Stimulated activated effector memory CD8-positive, alpha-beta T cell treated with anti-CD3 and anti-CD28 coated beads, Interleukin-12 subunit alpha, Interleukin-12 subunit beta, amount 100 ng/mL, for 72 hours (primary cell): ENCODE data around the gene CRACR2A.
A peak's percentile ranks its signal among the peaks of the same experiment; 100 is the strongest.

Source experiments
- ATAC-seq: fragments of 150-1000 bp; cut with Tn5 transposase; 2 replicates; pipeline ENCODE4 v1.10.0; 2021
- DNase-seq, 2 donors: peaks; one replicate each; pipeline ENCODE4 v3.0.0; 2021 to 2022; ENCODE audit warnings: low spot score in 2 of 2
- H3K27ac Mint-ChIP-seq: one replicate; pipeline ENCODE4 v1.8.0; 2022; ENCODE audit warnings: mild to moderate bottlenecking, mixed read lengths
- H3K36me3 Mint-ChIP-seq: one replicate; pipeline ENCODE4 v1.8.0; 2022; ENCODE audit warnings: mild to moderate bottlenecking, mixed read lengths
- H3K4me1 Mint-ChIP-seq: one replicate; pipeline ENCODE4 v1.8.0; 2022; ENCODE audit warnings: mixed read lengths
- H3K4me3 Mint-ChIP-seq: one replicate; pipeline ENCODE4 v1.8.0; 2022; ENCODE audit warnings: mild to moderate bottlenecking, mixed read lengths
- H3K9me3 Mint-ChIP-seq: one replicate; pipeline ENCODE4 v1.8.0; 2022; ENCODE audit warnings: mixed read lengths

The CRACR2A gene

DNA sequence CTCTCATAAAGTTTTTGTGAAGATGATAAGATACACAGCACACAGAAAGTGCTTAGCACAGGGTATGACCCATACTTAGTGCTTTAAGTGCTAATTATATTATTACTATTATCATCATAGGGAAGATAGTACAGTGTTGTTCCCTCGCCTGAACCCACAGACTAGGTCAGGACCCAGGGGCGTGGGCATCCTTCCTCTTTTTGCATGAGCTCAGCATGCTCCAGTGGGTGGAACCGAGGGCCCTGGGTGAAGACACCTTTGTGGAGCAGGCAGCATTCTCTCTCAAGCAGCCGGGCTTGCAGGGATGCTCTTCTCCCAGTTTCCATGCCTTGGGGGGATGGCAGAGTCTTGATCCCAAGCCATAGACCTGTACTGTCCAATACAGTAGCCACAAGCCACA lies 34.8 kb downstream of the CRACR2A start:
- peaks cover 52% of the 10 kb centered on the region for H3K4me1 Mint-ChIP-seq
- ATAC-seq, result no peak
- no peak overlapping the region for H3K4me3 Mint-ChIP-seq
- H3K36me3 Mint-ChIP-seq, result peaks cover 16% of the 10 kb centered on the region
- H3K27ac Mint-ChIP-seq, result no peak overlapping the region
- no peak for DNase-seq
- peaks cover 6% of the 10 kb centered on the region for H3K9me3 Mint-ChIP-seq

GRCh38 chr12:3717283-3717898 lies 35.5 kb downstream of the CRACR2A start:
- Mint-ChIP-seq H3K27ac (no peak overlapping the region), H3K36me3 (peaks cover 19% of the 10 kb centered on the region)

DNA sequence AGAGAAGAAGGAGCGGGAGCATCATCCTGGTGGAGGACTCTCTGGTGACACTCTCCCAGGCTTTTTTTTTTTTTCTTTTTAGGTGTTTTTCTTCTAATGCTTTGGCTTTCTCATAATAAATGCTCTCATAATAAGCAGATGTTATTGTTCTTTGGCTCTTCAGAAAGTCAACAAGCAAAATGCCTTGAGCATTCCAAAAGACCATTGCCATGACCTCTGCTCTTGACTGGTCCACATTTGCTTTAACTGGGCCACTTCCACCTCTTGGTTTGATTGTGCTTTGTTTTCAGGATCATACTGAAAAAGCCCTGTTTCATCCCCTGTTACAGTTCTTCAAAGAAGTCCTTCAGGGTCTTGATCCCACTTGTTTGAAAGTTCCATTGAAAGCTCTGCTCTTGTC lies 36.9 kb downstream of the CRACR2A start:
- DNase-seq (no peak), ATAC-seq (no peak)
- Mint-ChIP-seq H3K4me3 (no peak overlapping the region), H3K36me3 (peaks cover 11% of the 10 kb centered on the region), H3K27ac (peak overlapping the region; percentile 45), H3K9me3 (no peaks in the 10 kb centered on the region), H3K4me1 (peaks cover 43% of the 10 kb centered on the region)

More at GRCh38 chr12:3717283-3717898, 35.5 kb downstream of the CRACR2A start:
- no peak overlapping the region for H3K4me3 Mint-ChIP-seq
- H3K4me1 Mint-ChIP-seq, result peaks cover 52% of the 10 kb centered on the region
- ATAC-seq, result no peak
- H3K9me3 Mint-ChIP-seq, result peaks cover 6% of the 10 kb centered on the region
- no peak for DNase-seq

- Mint-ChIP-seq H3K4me1 (peaks cover 30% of the 10 kb centered on the region), H3K4me3 (no peak overlapping the region), H3K9me3 (no peaks in the 10 kb centered on the region), H3K27ac (peak overlapping the region; percentile 71), H3K36me3 (peaks cover 13% of the 10 kb centered on the region)
- DNase-seq, result no peak
- ATAC-seq, result no peak
Observed at GRCh38 chr12:3713947-3714346, 39.0 kb downstream of the CRACR2A start.

GRCh38 chr12:3713483-3713882 lies 39.4 kb downstream of the CRACR2A start:
- DNase-seq, result no peak
- no peaks in the 10 kb centered on the region for H3K9me3 Mint-ChIP-seq
- no peak for ATAC-seq
- H3K27ac Mint-ChIP-seq, result no peak overlapping the region
- H3K4me3 Mint-ChIP-seq, result no peak overlapping the region
- peaks cover 15% of the 10 kb centered on the region for H3K36me3 Mint-ChIP-seq
- peaks cover 26% of the 10 kb centered on the region for H3K4me1 Mint-ChIP-seq

GRCh38 chr12:3712209-3712992 lies 40.5 kb downstream of the CRACR2A start:
- no peak overlapping the region for H3K4me3 Mint-ChIP-seq
- peaks cover 18% of the 10 kb centered on the region for H3K36me3 Mint-ChIP-seq
- peak overlapping the region; percentile 67 for H3K27ac Mint-ChIP-seq
- ATAC-seq (no peak), DNase-seq (no peak)
- peaks cover 21% of the 10 kb centered on the region for H3K4me1 Mint-ChIP-seq
- no peaks in the 10 kb centered on the region for H3K9me3 Mint-ChIP-seq

GRCh38 chr12:3705354-3705675 lies 47.6 kb downstream of the CRACR2A start:
- Mint-ChIP-seq H3K4me3 (no peak overlapping the region), H3K9me3 (peaks cover 2% of the 10 kb centered on the region), H3K4me1 (peaks cover 29% of the 10 kb centered on the region), H3K36me3 (peaks cover 14% of the 10 kb centered on the region), H3K27ac (peak overlapping the region; percentile 80)
- DNase-seq, result no peak
- no peak for ATAC-seq

DNA sequence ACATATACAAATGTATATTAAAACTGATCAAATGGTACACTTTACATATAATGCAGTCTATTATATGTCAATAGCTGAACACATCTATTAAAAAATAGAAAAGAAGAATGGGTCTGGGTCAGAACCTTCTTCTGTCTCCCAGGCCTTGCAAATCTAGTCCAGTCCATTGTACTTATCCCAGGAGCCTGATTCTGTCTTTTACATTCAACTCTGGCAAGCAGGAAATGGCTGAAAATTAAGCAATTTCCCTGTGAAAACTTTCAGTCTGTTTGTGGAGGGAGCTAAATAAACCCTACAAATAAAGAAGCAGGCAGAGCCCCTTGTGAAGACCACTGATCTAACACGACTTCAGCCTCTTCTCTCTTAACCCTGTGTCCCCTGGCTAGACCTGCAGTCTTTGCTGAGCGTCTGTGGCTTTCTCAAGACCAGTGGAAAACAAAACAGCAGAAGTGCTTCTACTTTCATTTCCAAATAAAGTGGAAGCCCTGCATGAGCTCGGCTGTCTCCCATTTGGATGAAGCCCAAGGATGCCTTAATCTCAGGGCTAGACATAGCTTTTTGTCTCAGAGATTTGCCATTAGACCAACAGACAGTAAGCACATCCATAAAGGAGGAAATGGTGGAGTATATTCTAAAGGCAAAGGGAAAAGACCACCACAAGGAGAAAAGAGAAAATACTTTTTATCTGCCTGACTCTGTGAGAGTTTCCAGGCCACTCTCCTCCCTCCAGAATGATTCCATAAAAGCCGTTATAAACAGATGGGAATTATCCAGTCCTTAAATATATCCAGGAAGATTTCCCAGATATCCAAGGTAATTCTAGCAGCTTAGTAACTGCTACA lies 48.2 kb downstream of the CRACR2A start:
- Mint-ChIP-seq H3K4me1 (peaks cover 29% of the 10 kb centered on the region), H3K27ac (peak overlapping the region; percentile 80), H3K36me3 (peaks cover 13% of the 10 kb centered on the region), H3K9me3 (peaks cover 2% of the 10 kb centered on the region), H3K4me3 (peak overlapping the region; percentile 11)
- ATAC-seq (no peak), DNase-seq (no peak)

- Mint-ChIP-seq H3K36me3 (peaks cover 27% of the 10 kb centered on the region), H3K27ac (no peak overlapping the region)
- ATAC-seq, result no peak
Observed at GRCh38 chr12:3700861-3701260, 52.0 kb downstream of the CRACR2A start.

DNA sequence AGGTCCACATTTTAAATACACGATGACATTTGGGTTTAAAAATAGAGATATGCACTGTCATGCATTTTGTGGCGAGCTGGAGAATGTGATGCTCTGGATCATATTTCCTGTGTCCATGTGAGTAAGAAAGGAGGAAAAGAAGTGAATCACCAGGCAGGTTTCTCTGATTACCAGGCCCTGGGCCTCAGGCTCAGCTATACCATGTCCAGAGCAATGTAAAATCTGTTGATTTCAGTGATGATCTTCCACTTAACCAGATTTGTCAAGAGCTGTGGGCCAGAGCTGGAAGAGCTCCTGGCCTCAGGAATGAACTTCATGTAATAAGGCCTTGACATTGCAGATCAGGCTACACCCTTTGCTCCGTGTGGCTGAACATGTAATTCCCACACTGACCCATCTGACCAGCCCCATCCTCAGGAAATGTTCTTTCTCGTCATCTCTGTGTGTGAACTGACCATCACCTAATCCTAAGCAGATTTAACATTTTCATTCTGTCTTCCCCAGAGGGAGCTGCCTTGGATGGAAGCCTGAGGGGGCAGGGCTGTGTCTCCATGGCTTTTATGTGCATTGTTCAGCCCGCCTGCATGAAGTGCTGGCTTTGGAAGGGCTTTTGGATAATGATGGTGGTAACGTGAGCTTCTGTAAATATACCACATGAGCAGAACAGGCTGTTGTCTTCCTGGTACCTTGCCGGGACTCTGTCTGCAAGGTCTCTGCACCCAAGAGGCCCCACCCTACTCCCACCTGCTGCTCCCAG lies 54.5 kb downstream of the CRACR2A start:
- Mint-ChIP-seq H3K9me3 (no peaks in the 10 kb centered on the region), H3K4me1 (peaks cover 14% of the 10 kb centered on the region), H3K27ac (peak overlapping the region; percentile 70), H3K36me3 (peaks cover 51% of the 10 kb centered on the region), H3K4me3 (no peak overlapping the region)
- no peak for ATAC-seq
- DNase-seq, result no peak

More at GRCh38 chr12:3700861-3701260, 52.0 kb downstream of the CRACR2A start:
- H3K9me3 Mint-ChIP-seq, result peaks cover 2% of the 10 kb centered on the region
- peaks cover 26% of the 10 kb centered on the region for H3K4me1 Mint-ChIP-seq
- no peak overlapping the region for H3K4me3 Mint-ChIP-seq
- DNase-seq, result no peak

DNA sequence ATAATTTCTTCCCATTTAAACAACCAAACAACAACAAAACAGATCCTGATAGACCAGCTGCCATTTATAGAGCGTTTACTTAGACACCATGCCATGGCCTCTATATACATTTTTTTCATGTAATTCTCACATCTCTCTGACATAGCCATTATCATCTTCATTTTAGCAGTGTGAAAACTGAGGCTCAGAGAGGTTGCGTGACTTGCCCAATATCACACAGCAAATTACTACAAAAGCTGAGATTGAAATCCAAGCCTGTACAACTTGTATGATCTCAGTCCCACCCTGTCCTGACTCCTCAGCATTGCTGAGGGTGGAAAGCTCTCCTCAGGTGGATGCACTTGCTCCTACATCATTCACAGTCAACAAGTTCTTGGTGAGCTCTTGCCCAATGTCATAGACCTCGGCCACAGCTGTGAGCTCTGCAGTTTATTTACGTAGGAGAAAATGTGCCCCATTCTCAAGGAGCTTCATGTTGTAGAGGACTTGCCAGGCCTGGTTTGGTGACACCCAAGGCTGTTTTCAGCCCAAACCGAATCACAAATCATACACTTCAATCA lies 55.5 kb downstream of the CRACR2A start:
- H3K27ac Mint-ChIP-seq, result peak overlapping the region; percentile 53
- H3K4me1 Mint-ChIP-seq, result peaks cover 14% of the 10 kb centered on the region
- no peak for ATAC-seq
- H3K9me3 Mint-ChIP-seq, result no peaks in the 10 kb centered on the region
- no peak for DNase-seq
- no peak overlapping the region for H3K4me3 Mint-ChIP-seq
- peaks cover 51% of the 10 kb centered on the region for H3K36me3 Mint-ChIP-seq

GRCh38 chr12:3694673-3695072 lies 58.2 kb downstream of the CRACR2A start:
- no peak overlapping the region for H3K4me3 Mint-ChIP-seq
- peaks cover 6% of the 10 kb centered on the region for H3K4me1 Mint-ChIP-seq
- no peak for ATAC-seq
- H3K9me3 Mint-ChIP-seq, result no peaks in the 10 kb centered on the region
- H3K27ac Mint-ChIP-seq, result peak overlapping the region; percentile 64
- H3K36me3 Mint-ChIP-seq, result peaks cover 58% of the 10 kb centered on the region
- no peak for DNase-seq

- no peak overlapping the region for H3K4me3 Mint-ChIP-seq
- H3K9me3 Mint-ChIP-seq, result no peaks in the 10 kb centered on the region
- peaks cover 56% of the 10 kb centered on the region for H3K36me3 Mint-ChIP-seq
- ATAC-seq (no peak), DNase-seq (no peak)
- peak overlapping the region; percentile 46 for H3K27ac Mint-ChIP-seq
- peaks cover 20% of the 10 kb centered on the region for H3K4me1 Mint-ChIP-seq
Observed at GRCh38 chr12:3692616-3693365, 60.1 kb downstream of the CRACR2A start.

DNA sequence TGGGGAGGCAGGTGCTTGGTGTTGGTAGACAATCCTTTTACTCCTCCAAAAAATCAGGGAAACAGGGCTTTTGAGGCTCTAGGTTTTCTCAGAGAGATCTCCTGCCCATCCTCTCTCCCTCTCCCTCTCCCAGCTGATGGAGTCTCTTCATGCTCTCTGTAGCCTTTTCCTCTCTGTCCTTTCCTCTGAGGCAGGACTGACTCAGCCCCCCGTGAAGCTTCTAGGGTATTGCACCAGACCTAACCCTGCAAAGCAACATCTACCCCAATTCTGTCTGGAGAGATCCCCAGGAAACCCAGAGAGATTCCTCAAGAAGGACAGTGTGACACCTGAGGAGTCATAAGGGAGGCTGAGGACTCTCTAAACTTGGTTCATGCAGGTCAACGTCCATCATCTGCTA lies 66.4 kb downstream of the CRACR2A start:
- Mint-ChIP-seq H3K9me3 (no peaks in the 10 kb centered on the region), H3K36me3 (peaks cover 41% of the 10 kb centered on the region), H3K27ac (peak overlapping the region; percentile 84), H3K4me1 (peaks cover 39% of the 10 kb centered on the region), H3K4me3 (no peak overlapping the region)
- no peak for ATAC-seq
- DNase-seq, result no peak
